ENCODE measurements around the gene BMP5. TPM values are rescaled to one million over a fixed set of nuclear protein-coding genes. Genes with fewer than 3 reads are reported as not detected.

Gene BMP5
- total RNA-seq, 4 donors from 2014 or later, result 1.8 to 5.6 (median 3.4) TPM

- intact Hi-C loops (cut with DNase I; ENCODE audit: low total_unique reads) (no loop called here), in situ Hi-C loops (cut with MboI; ENCODE audit: low pct_ligation_motif_present in 1 of 4, low pct_unique_long_range_greater_than_20kb in 1 of 4, low sequenced_read_pairs in 3 of 4) (no loop called here)
Observed at GRCh38 chr6:55811074-55811473, 64.3 kb downstream of the BMP5 start.

GRCh38 chr6:55802259-55802658 is 73.1 kb downstream of the BMP5 start:
- H3K9me3 ChIP-seq, result no peaks in the 10 kb centered on the region
- H3K4me1 ChIP-seq, result no peaks in the 10 kb centered on the region
- DNase-seq, result no peak
- WGBS, 2 donors (ENCODE audit: low coverage in 1 of 2), result 90 to 91% methylated on average over 2 to 4 of the region's 4 CpGs
- in situ Hi-C loops (cut with MboI; ENCODE audit: low pct_ligation_motif_present in 1 of 4, low pct_unique_long_range_greater_than_20kb in 1 of 4, low sequenced_read_pairs in 3 of 4), result no loop called here
- H3K27me3 ChIP-seq, result no peaks in the 10 kb centered on the region
- no peaks in the 10 kb centered on the region for H3K36me3 ChIP-seq
- intact Hi-C loops (cut with DNase I; ENCODE audit: low total_unique reads), result no loop called here
- no peak overlapping the region for H3K4me3 ChIP-seq
- H3K27ac ChIP-seq, result no peak overlapping the region
- TF ChIP-seq CTCF (IDR thresholded peaks at IDR 0.05), result no peak
- TF ChIP-seq POLR2AphosphoS5 (IDR thresholded peaks at IDR 0.05), result no peak
- no peak for TF ChIP-seq POLR2A (IDR thresholded peaks at IDR 0.05)
- no peak for TF ChIP-seq EP300 (IDR thresholded peaks at IDR 0.05; ENCODE audit: low read depth)

More at GRCh38 chr6:55811074-55811473, 64.3 kb downstream of the BMP5 start:
- no peak for DNase-seq
- Histone ChIP-seq H3K27ac (no peak overlapping the region), H3K4me1 (no peaks in the 10 kb centered on the region), H3K36me3 (no peaks in the 10 kb centered on the region), H3K4me3 (no peak overlapping the region), H3K9me3 (no peaks in the 10 kb centered on the region), H3K27me3 (no peaks in the 10 kb centered on the region)
- 81 to 85% methylated on average over 3 of the region's 3 CpGs for WGBS, 2 donors (ENCODE audit: low coverage in 1 of 2)
- TF ChIP-seq POLR2A (IDR thresholded peaks at IDR 0.05) (no peak), POLR2AphosphoS5 (IDR thresholded peaks at IDR 0.05) (no peak), EP300 (IDR thresholded peaks at IDR 0.05; ENCODE audit: low read depth) (no peak), CTCF (IDR thresholded peaks at IDR 0.05) (no peak)

- no peak for DNase-seq
- Histone ChIP-seq H3K4me3 (no peak overlapping the region), H3K4me1 (no peaks in the 10 kb centered on the region), H3K27ac (no peak overlapping the region), H3K36me3 (no peaks in the 10 kb centered on the region), H3K9me3 (no peaks in the 10 kb centered on the region), H3K27me3 (no peaks in the 10 kb centered on the region)
- in situ Hi-C loops (cut with MboI; ENCODE audit: low pct_ligation_motif_present in 1 of 4, low pct_unique_long_range_greater_than_20kb in 1 of 4, low sequenced_read_pairs in 3 of 4) (no loop called here), intact Hi-C loops (cut with DNase I; ENCODE audit: low total_unique reads) (no loop called here)
- TF ChIP-seq POLR2A (IDR thresholded peaks at IDR 0.05), result no peak
- TF ChIP-seq EP300 (IDR thresholded peaks at IDR 0.05; ENCODE audit: low read depth), result no peak
- TF ChIP-seq POLR2AphosphoS5 (IDR thresholded peaks at IDR 0.05), result no peak
- TF ChIP-seq CTCF (IDR thresholded peaks at IDR 0.05), result no peak
Observed at GRCh38 chr6:55798571-55798970, 76.8 kb downstream of the BMP5 start.

GRCh38 chr6:55794136-55794812 is 81.1 kb downstream of the BMP5 start:
- 86 to 88% methylated on average over 3 of the region's 3 CpGs for WGBS, 2 donors (ENCODE audit: low coverage in 1 of 2)

More at GRCh38 chr6:55794136-55794812, 81.1 kb downstream of the BMP5 start:
- Histone ChIP-seq H3K36me3 (no peaks in the 10 kb centered on the region), H3K27ac (no peak overlapping the region), H3K27me3 (no peaks in the 10 kb centered on the region), H3K9me3 (no peaks in the 10 kb centered on the region), H3K4me1 (no peaks in the 10 kb centered on the region), H3K4me3 (no peak overlapping the region)
- no peak for TF ChIP-seq POLR2AphosphoS5 (IDR thresholded peaks at IDR 0.05)
- no peak for TF ChIP-seq CTCF (IDR thresholded peaks at IDR 0.05)
- no peak for DNase-seq
- intact Hi-C loops (cut with DNase I; ENCODE audit: low total_unique reads), result no loop called here
- in situ Hi-C loops (cut with MboI; ENCODE audit: low pct_ligation_motif_present in 1 of 4, low pct_unique_long_range_greater_than_20kb in 1 of 4, low sequenced_read_pairs in 3 of 4), result no loop called here
